ENCODE results near the gene SNIP1. TPM values are rescaled to one million over a fixed set of nuclear protein-coding genes. Genes with fewer than 3 reads are reported as not detected.
"Not testable (repeated sequence)": the region's sequence is repeated elsewhere in the genome, so short reads cannot be mapped to it uniquely, and the experiment has no call there.

The SNIP1 gene
- total and polyA plus RNA-seq, 2 experiments from 2014 or later = 7.0 to 11.4 TPM

- not testable (repeated sequence) for ATAC-seq; H3K9me2 ChIP-seq (ENCODE audit: insufficient read depth); H3K27ac Mint-ChIP-seq; H3K27ac ChIP-seq (ENCODE audit: low read depth); H3K4me2 ChIP-seq; H3K4me3 Mint-ChIP-seq; H2AFZ ChIP-seq; H3K27me3 Mint-ChIP-seq (ENCODE audit: insufficient read depth, low read depth, poor library complexity); H3K27me3 ChIP-seq (ENCODE audit: insufficient read depth); H3K4me1 Mint-ChIP-seq; H3K4me1 ChIP-seq (ENCODE audit: insufficient read depth); H3K9me3 Mint-ChIP-seq; H3F3A ChIP-seq (replicated peaks; ENCODE audit: low read depth); H3K4me3 ChIP-seq; DNase-seq (ENCODE audit: low spot score)
- peaks cover 83% of the 10 kb centered on the region for H3K36me3 Mint-ChIP-seq (ENCODE audit: low read depth)
- Histone ChIP-seq H4K20me1 (replicated peaks; ENCODE audit: insufficient read depth) (peaks cover 53% of the 10 kb centered on the region), H3K79me2 (replicated peaks; ENCODE audit: insufficient read depth) (peaks cover 27% of the 10 kb centered on the region), H3K36me3 (ENCODE audit: insufficient read depth) (peaks cover 85% of the 10 kb centered on the region)
Observed at GRCh38 chr1:37584544-37584943, 30.5 kb upstream of the SNIP1 start.

- H3K4me3 ChIP-seq = no peak overlapping the region
- no peaks in the 10 kb centered on the region for H3K9me2 ChIP-seq (ENCODE audit: insufficient read depth)
- H3K4me1 ChIP-seq (ENCODE audit: insufficient read depth) = no peaks in the 10 kb centered on the region
- peaks cover 77% of the 10 kb centered on the region for H3K36me3 ChIP-seq (ENCODE audit: insufficient read depth)
- H3K79me2 ChIP-seq (replicated peaks; ENCODE audit: insufficient read depth) = peaks cover 6% of the 10 kb centered on the region; the same call in 1 of the 2 replicates
- no peak for ATAC-seq
- H2AFZ ChIP-seq = no peak overlapping the region
- Mint-ChIP-seq H3K4me1 (no peaks in the 10 kb centered on the region), H3K4me3 (no peak overlapping the region), H3K27me3 (ENCODE audit: insufficient read depth, low read depth, poor library complexity) (peaks cover 1% of the 10 kb centered on the region), H3K36me3 (ENCODE audit: low read depth) (peaks cover 91% of the 10 kb centered on the region), H3K9me3 (no peaks in the 10 kb centered on the region), H3K27ac (no peak overlapping the region)
- H3K27me3 ChIP-seq (ENCODE audit: insufficient read depth) = no peaks in the 10 kb centered on the region
- no peak for DNase-seq (ENCODE audit: low spot score)
- no peaks in the 10 kb centered on the region for H3F3A ChIP-seq (replicated peaks; ENCODE audit: low read depth)
- no peak overlapping the region for H3K27ac ChIP-seq (ENCODE audit: low read depth)
- peaks cover 56% of the 10 kb centered on the region for H4K20me1 ChIP-seq (replicated peaks; ENCODE audit: insufficient read depth)
- no peak overlapping the region for H3K4me2 ChIP-seq
- TF ChIP-seq ETS1 (IDR thresholded peaks at IDR 0.05) (no peak), EZH2phosphoT487 (IDR thresholded peaks at IDR 0.05; ENCODE audit: unreplicated experiment) (no peak), NANOG (IDR thresholded peaks at IDR 0.05; ENCODE audit: borderline replicate concordance) (no peak), POLR2AphosphoS5 (IDR thresholded peaks at IDR 0.05; ENCODE audit: low read depth) (no peak), ZNF114 (CRISPR knock-in tag; IDR thresholded peaks at IDR 0.05) (no peak), EZH2 (IDR thresholded peaks at IDR 0.05; ENCODE audit: low read depth, unreplicated experiment) (no peak), STAT1 (IDR thresholded peaks at IDR 0.05; ENCODE audit: unreplicated experiment) (no peak), ZNF462 (CRISPR knock-in tag; IDR thresholded peaks at IDR 0.05) (no peak), ZNF331 (CRISPR knock-in tag; IDR thresholded peaks at IDR 0.05; ENCODE audit: low read depth) (no peak), CTCF (conservative IDR thresholded peaks at IDR 0.05; ENCODE audit: low read depth in 2 of 2) (no peak), CREB1 (CRISPR knock-in tag; IDR thresholded peaks at IDR 0.05; ENCODE audit: low read depth) (no peak), JUNB (IDR thresholded peaks at IDR 0.05; ENCODE audit: unreplicated experiment) (no peak)
Observed at GRCh38 chr1:37575692-37576091, 21.6 kb upstream of the SNIP1 start.

All from GM23338 (cell line).